Cardiac fibroblast (primary cell): ENCODE results near the gene PFKL.

Experiments used
- DNase-seq, 2 donors: peaks; one replicate each; pipeline versions ENCODE4 v3.0.0 to v3.0.0-alpha.2; 2010; ENCODE audit warnings: low read depth in 2 of 2
- H3K4me3 ChIP-seq, 2 donors: replicated peaks in 1 of 2; 1 replicate in 1 of 2; 2 replicates in 1 of 2; pipeline ENCODE4 v1.5.1; 2011; ENCODE audit warnings: low read depth in 2 of 2, low read length in 2 of 2, mild to moderate bottlenecking in 2 of 2, moderate library complexity in 1 of 2
- TF ChIP-seq, protein P1 (sequence below): IDR thresholded peaks from one replicate; pipeline ENCODE4 v1.5.1; 2011; ENCODE audit warnings: low read depth, mild to moderate bottlenecking, low read length, inconsistent platforms

The PFKL gene

DNA sequence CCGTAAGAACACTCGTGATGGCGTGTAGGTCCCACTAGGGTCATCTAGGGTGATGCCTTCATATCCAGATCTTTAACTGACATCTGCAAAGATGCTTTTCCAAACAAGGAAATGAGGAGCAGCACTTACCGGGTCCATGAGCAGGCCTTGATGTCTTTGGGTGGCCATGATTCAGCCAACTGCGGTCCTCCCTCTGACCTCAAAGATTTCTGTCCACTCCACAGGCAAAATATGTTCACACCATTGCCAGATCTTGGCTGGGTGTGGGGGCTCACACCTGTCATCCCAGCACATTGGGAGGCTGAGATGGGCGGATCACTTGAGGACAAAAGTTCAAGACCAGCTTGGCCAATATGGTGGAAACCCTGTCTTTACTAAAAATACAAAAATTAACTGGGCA lies 71.7 kb downstream of the PFKL start:
- H3K4me3 ChIP-seq, result no peak overlapping the region
- DNase-seq, result no peak
- TF ChIP-seq, protein P1, sequence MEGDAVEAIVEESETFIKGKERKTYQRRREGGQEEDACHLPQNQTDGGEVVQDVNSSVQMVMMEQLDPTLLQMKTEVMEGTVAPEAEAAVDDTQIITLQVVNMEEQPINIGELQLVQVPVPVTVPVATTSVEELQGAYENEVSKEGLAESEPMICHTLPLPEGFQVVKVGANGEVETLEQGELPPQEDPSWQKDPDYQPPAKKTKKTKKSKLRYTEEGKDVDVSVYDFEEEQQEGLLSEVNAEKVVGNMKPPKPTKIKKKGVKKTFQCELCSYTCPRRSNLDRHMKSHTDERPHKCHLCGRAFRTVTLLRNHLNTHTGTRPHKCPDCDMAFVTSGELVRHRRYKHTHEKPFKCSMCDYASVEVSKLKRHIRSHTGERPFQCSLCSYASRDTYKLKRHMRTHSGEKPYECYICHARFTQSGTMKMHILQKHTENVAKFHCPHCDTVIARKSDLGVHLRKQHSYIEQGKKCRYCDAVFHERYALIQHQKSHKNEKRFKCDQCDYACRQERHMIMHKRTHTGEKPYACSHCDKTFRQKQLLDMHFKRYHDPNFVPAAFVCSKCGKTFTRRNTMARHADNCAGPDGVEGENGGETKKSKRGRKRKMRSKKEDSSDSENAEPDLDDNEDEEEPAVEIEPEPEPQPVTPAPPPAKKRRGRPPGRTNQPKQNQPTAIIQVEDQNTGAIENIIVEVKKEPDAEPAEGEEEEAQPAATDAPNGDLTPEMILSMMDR, result no peak

DNA sequence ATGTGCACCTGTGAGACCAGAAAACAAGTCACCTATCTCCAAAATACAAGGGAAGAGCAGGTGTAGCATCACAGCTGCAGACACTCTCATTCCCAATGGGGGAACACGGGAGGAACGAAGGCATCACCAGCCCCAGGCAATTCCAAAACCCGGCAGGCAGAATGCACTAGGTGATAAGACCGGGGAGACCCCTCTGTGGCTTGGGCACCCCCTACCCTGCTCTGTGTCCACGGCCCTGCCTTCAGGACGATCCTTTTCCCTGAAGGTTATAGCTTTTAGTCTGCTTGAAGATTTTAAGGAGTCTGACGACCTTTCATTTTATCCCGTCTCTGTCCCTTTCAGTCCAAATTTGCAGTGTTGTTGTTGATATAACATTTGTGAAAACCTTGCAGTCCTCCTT lies 72.8 kb downstream of the PFKL start:
- DNase-seq, result no peak
- TF ChIP-seq, protein P1, result no peak

DNA sequence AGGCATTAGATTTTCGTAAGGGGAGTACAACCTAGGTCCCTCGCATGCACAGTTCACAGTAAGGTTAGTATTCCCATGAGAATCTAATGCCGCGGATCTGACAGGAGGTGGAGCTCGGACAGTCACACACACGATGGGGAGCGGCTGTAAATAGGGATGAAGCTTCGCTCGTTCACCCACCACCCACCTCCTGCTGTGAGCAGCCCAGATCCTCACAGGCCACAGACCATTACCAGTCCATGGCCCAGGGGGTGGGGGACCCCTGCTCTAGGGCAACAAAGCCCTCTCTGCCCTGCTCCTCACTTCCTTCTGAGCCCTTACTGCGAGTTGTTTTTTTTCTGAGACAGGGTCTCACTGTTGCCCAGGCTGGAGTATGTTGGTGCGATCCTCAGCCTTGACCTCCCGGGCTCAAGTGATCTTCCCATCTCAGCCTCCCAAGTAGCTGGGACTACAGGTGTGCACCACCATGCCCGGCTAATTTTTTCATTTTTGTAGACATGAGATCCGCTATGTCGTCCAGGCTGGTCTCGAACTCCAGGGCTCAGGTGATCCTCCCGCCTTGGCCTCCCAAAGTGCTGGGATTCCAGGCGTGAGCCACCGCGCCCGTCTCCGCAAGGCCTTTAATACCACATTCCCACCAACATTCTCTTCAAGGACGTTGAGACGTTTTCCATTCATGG lies 74.9 kb downstream of the PFKL start:
- TF ChIP-seq, protein P1, result no peak
- H3K4me3 ChIP-seq, result no peak overlapping the region
- DNase-seq, result no peak

More for the DNA sequence above, 72.8 kb downstream of the PFKL start:
- H3K4me3 ChIP-seq, result no peak overlapping the region

DNA sequence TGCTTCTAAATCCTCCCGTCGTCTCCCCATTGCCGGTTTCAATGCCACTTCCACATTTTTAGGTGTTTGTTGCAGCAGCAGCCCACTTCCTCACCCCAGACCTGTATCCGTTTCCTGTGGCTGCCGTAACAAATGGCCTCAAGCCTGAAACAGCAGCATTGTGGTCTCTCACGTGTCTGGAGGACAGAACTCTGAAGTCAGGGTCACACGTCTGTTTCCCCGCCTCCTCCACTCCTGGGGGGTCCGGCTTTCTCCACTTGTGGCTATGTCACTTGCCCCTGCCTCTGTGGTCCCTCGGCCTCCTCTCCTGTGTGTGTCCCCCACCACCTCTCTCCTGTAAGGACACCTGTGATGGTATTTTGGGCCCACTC lies 75.4 kb downstream of the PFKL start:
- DNase-seq, result no peak
- TF ChIP-seq, protein P1, result no peak
- no peak overlapping the region for H3K4me3 ChIP-seq

DNA sequence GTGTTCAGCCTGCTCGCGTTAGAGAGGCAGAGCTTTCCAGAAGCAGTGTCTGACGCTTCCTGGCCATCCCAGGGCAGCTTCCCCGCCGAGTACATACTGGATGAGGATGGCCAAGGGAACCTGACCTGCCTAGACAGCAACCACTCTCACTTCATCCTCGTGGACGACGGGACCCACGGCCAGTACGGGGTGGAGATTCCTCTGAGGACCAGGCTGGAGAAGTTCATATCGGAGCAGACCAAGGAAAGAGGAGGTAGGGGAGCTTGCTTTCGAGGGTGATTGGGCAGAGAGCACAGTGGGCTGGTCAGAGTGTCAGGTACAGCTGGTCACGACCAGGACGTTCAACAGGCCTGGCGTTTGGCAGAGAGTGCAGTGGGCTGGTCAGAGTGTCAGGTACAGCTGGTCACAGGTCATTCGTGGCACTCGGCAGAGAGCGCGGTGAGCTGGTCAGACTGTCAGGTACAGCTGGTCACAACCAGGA lies 75.9 kb downstream of the PFKL start:
- TF ChIP-seq, protein P1, result no peak
- no peak overlapping the region for H3K4me3 ChIP-seq
- no peak for DNase-seq

DNA sequence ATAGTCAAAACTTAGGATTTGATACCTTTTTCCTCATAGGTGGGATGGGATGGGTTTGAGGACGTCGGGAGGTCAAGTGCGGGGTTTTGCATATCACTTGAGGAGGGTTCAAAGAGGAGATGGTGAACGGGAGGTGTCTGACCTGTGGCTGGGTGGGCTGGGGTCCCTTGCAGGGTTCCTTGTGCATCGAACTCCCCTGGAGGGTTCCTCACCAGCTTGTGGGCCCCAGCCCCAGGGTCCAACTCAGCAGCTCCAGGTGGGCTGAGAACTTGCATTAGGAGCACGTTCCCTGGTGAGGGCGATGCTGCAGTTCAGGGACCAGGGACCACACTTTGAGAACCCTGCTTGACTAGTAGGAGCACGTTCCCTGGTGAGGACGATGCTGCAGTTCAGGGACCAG lies 76.8 kb downstream of the PFKL start:
- TF ChIP-seq, protein P1, result no peak
- H3K4me3 ChIP-seq, result no peak overlapping the region
- no peak for DNase-seq
